Measurements from ENCODE around the gene BST1. TPM values are rescaled to one million over a fixed set of nuclear protein-coding genes. Genes with fewer than 3 reads are reported as not detected.

The BST1 gene
- total RNA-seq, 6 donors from 2014 or later: 4.2 to 19.5 (median 11.1) TPM

DNA sequence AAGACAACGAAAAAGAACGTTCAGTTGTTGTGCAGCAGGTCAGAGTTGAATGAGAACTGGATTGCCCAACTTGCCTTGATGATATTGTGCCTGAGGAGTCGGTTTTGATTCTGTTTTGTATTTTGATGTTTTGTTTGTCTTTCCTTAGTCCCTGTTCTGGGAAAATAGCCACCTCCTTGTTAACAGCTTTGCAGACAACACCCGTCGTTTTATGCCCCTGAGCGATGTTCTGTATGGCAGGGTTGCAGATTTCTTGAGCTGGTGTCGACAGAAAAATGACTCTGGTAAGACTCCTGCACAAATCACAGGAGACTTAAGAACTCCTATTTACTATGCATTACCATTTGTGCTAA lies 4.5 kb downstream of the BST1 start:
- Histone ChIP-seq H3K4me1 (peaks cover 0 to 10% (median 7%) of the 10 kb centered on the region in 4 donors), H3K36me3 (no peaks in the 10 kb centered on the region), H3K27me3 (no peaks in the 10 kb centered on the region), H3K9me3 (no peaks in the 10 kb centered on the region), H3K4me3 (no peak overlapping the region), H3K27ac (no peak overlapping the region)
- no peak for DNase-seq
- TF ChIP-seq POLR2A (IDR thresholded peaks at IDR 0.05): no peak
- no peak for ATAC-seq (ENCODE audit: low FRiP score in 2 of 2)
- 57% methylated on average over 7 of the region's 7 CpGs for WGBS, 2 donors

- no peak overlapping the region for H3K27ac ChIP-seq
- ATAC-seq (ENCODE audit: low FRiP score in 2 of 2) (no peak), DNase-seq (no peak)
- H3K4me3 ChIP-seq: no peak overlapping the region
- TF ChIP-seq, protein P1, sequence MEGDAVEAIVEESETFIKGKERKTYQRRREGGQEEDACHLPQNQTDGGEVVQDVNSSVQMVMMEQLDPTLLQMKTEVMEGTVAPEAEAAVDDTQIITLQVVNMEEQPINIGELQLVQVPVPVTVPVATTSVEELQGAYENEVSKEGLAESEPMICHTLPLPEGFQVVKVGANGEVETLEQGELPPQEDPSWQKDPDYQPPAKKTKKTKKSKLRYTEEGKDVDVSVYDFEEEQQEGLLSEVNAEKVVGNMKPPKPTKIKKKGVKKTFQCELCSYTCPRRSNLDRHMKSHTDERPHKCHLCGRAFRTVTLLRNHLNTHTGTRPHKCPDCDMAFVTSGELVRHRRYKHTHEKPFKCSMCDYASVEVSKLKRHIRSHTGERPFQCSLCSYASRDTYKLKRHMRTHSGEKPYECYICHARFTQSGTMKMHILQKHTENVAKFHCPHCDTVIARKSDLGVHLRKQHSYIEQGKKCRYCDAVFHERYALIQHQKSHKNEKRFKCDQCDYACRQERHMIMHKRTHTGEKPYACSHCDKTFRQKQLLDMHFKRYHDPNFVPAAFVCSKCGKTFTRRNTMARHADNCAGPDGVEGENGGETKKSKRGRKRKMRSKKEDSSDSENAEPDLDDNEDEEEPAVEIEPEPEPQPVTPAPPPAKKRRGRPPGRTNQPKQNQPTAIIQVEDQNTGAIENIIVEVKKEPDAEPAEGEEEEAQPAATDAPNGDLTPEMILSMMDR (IDR thresholded peaks at IDR 0.05): no peak
- TF ChIP-seq EP300 (IDR thresholded peaks at IDR 0.05): no peak
- no peak for TF ChIP-seq POLR2A (IDR thresholded peaks at IDR 0.05)
- TF ChIP-seq POLR2AphosphoS5 (IDR thresholded peaks at IDR 0.05): no peak
- WGBS, 2 donors: 93 to 94% methylated on average over 2 of the region's 2 CpGs
- H3K9me3 ChIP-seq: no peaks in the 10 kb centered on the region
- no peaks in the 10 kb centered on the region for H3K36me3 ChIP-seq
- H3K27me3 ChIP-seq: no peaks in the 10 kb centered on the region
- H3K4me1 ChIP-seq: no peaks in the 10 kb centered on the region
Observed at GRCh38 chr4:15711762-15712161, 8.9 kb downstream of the BST1 start.

DNA sequence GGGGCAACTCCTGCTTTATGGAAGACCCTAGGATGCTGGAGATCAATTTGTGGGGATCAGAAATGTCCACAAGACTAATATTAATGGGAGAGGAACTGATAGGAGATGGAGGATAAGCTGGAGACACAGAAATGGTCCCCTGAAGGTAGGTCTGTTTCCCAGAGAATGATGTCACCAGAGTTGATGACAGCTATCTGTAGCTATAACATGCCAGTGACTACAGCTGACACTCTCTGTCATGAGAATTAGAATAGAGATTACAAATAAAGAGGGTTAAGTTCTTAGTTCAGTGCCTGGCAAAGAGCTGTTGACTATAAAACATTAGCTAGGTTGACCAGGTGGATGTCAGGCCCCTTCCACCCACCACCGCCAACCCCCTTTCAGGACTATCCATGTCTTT lies 9.3 kb downstream of the BST1 start:
- Histone ChIP-seq H3K4me3 (no peak overlapping the region), H3K4me1 (no peaks in the 10 kb centered on the region), H3K27ac (no peak overlapping the region), H3K36me3 (no peaks in the 10 kb centered on the region), H3K9me3 (no peaks in the 10 kb centered on the region), H3K27me3 (no peaks in the 10 kb centered on the region)
- no peak for ATAC-seq (ENCODE audit: low FRiP score in 2 of 2)
- WGBS, 2 donors: 100% methylated on average over 1 of the region's 1 CpG
- TF ChIP-seq, protein P1 (IDR thresholded peaks at IDR 0.05): no peak
- TF ChIP-seq POLR2AphosphoS5 (IDR thresholded peaks at IDR 0.05) (no peak), POLR2A (IDR thresholded peaks at IDR 0.05) (no peak), EP300 (IDR thresholded peaks at IDR 0.05) (no peak)
- no peak for DNase-seq

DNA sequence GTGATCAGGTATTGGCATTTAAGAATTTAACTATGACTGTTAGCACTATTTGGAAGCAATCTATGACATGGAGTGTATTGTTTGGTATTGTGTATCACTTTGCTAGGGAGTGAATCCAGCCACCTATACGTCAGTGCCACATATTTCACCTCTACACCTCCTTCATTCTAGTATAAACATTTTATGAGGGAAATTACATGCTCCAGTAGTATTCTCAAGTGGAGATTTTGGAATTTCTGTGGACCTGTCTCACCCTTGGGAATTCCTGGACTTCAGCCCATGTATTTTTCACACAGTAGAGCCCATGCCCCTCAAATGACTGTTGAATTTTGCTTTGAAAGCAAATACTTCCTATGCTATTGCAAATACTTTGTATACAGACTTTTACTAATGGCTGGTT lies 11.3 kb downstream of the BST1 start:
- ATAC-seq (ENCODE audit: low FRiP score in 2 of 2) (no peak), DNase-seq (no peak)
- TF ChIP-seq, protein P1 (IDR thresholded peaks at IDR 0.05): no peak
- TF ChIP-seq POLR2AphosphoS5 (IDR thresholded peaks at IDR 0.05) (no peak), POLR2A (IDR thresholded peaks at IDR 0.05) (no peak), EP300 (IDR thresholded peaks at IDR 0.05) (no peak)
- Histone ChIP-seq H3K4me3 (no peak overlapping the region), H3K36me3 (no peaks in the 10 kb centered on the region), H3K4me1 (peaks cover 0 to 4% (median 2%) of the 10 kb centered on the region in 4 donors), H3K9me3 (no peaks in the 10 kb centered on the region), H3K27me3 (no peaks in the 10 kb centered on the region), H3K27ac (no peak overlapping the region)
- WGBS, 2 donors: 79 to 93% methylated on average over 1 of the region's 1 CpG

DNA sequence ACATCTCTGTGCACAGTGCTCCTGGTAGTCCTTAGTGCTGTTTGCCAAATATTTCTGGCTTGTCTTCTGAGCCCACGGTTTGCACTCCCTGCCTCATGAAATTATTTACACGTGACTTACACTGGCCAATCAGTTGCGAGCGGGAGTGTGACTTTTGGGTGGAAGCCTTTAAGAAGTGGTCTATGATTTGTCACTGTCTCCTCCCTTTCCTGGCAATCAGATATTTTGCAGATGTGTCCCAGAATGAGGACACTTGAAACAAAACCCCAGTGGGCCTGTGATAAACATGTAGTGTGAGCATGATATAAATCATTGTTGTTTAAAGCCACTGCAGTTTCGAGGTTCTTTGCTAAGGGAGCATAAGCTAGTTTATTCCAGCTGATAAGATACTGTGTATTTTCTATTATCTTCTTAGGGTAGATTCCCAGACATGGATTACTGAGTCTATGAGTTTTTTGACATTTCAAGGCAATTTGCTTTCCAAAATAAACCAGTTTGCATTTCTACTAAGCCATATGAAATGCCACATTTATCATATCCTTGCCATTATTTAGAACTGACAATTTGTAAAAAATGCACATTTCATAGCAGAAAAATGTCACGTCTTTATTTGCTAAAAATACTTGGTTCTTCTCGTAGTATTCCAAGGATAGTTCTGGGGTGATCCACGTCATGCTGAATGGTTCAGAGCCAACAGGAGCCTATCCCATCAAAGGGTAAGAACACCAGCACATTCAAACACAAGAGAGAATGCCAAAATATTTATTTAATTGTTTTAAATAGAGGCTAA lies 12.0 kb downstream of the BST1 start:
- no peaks in the 10 kb centered on the region for H3K9me3 ChIP-seq
- H3K27ac ChIP-seq: no peak overlapping the region
- no peaks in the 10 kb centered on the region for H3K27me3 ChIP-seq
- WGBS, 2 donors: 66 to 71% methylated on average over 8 of the region's 8 CpGs
- TF ChIP-seq POLR2A (IDR thresholded peaks at IDR 0.05): no peak
- DNase-seq (no peak), ATAC-seq (ENCODE audit: low FRiP score in 2 of 2) (no peak)
- no peak overlapping the region for H3K4me3 ChIP-seq
- H3K36me3 ChIP-seq: no peaks in the 10 kb centered on the region
- peaks cover 0 to 4% (median 2%) of the 10 kb centered on the region in 4 donors for H3K4me1 ChIP-seq

DNA sequence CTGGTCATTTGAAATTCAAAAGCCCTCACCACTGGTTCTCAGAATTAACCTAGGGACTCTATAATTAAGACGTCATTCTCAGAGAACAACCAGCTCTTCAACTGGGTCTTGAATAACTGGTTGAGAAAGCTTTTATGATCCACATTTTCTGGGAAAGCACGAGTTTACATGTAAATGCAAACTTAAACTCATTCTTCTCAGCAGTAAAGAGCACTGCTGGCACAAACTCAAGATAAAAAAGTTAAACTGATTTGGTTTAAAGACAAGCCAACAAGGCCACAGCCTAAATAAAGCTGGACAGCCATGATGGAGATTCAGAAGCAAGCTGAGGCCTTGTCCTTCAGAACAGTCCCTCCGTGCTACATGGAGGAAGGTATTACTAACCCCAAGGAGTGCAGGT lies 13.2 kb downstream of the BST1 start:
- no peak overlapping the region for H3K27ac ChIP-seq
- peaks cover 0 to 4% (median 2%) of the 10 kb centered on the region in 4 donors for H3K4me1 ChIP-seq
- no peaks in the 10 kb centered on the region for H3K36me3 ChIP-seq
- H3K4me3 ChIP-seq: no peak overlapping the region
- WGBS, 2 donors: 74% methylated on average over 3 of the region's 3 CpGs
- no peaks in the 10 kb centered on the region for H3K27me3 ChIP-seq
- H3K9me3 ChIP-seq: no peaks in the 10 kb centered on the region
- no peak for TF ChIP-seq EP300 (IDR thresholded peaks at IDR 0.05)
- no peak for TF ChIP-seq POLR2AphosphoS5 (IDR thresholded peaks at IDR 0.05)
- TF ChIP-seq POLR2A (IDR thresholded peaks at IDR 0.05): no peak
- TF ChIP-seq, protein P1 (IDR thresholded peaks at IDR 0.05): no peak
- ATAC-seq (ENCODE audit: low FRiP score in 2 of 2) (no peak), DNase-seq (no peak)

Data from upper lobe of left lung (tissue), 6 donors.